ENCODE data around the gene CXXC5.

GRCh38 chr5:139687656-139688055, 39.5 kb downstream of the CXXC5 start:
- no peak for TF ChIP-seq CTCF (IDR thresholded peaks at IDR 0.05; ENCODE audit: borderline replicate concordance, extremely low read depth, low read length, poor library complexity, severe bottlenecking)
- no peak for TF ChIP-seq EZH2 (IDR thresholded peaks at IDR 0.05; ENCODE audit: borderline replicate concordance, low read depth, low read length, severe bottlenecking)

Data from DND-41 (cell line).